ENCODE results near the gene ANKRD34A.

Gene ANKRD34A

DNA sequence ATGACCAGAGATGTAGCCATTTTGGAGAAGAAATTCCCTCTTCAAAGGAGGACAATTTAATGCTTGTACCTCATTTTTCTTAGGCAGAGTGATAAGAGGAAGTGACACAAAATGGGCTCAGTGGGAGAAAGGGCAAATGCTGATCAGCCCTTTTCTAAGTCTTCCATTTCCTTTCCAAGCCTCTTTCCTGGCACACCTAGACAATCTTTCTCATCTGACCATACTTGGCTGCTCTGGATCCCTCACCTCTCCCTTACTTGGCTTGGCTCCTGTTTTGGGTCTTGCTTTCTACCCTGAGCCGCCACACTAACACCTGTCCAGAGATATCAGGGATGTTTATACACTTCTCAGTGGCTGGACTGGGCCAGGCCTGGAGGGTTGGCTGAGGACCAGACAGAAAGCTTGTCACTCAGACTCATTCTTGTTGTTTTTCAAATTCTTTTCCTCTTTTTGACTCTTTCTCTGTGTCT, 18.9 kb upstream of the ANKRD34A start:
- TF ChIP-seq, protein P1, sequence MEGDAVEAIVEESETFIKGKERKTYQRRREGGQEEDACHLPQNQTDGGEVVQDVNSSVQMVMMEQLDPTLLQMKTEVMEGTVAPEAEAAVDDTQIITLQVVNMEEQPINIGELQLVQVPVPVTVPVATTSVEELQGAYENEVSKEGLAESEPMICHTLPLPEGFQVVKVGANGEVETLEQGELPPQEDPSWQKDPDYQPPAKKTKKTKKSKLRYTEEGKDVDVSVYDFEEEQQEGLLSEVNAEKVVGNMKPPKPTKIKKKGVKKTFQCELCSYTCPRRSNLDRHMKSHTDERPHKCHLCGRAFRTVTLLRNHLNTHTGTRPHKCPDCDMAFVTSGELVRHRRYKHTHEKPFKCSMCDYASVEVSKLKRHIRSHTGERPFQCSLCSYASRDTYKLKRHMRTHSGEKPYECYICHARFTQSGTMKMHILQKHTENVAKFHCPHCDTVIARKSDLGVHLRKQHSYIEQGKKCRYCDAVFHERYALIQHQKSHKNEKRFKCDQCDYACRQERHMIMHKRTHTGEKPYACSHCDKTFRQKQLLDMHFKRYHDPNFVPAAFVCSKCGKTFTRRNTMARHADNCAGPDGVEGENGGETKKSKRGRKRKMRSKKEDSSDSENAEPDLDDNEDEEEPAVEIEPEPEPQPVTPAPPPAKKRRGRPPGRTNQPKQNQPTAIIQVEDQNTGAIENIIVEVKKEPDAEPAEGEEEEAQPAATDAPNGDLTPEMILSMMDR (IDR thresholded peaks at IDR 0.05) = no peak
- H3K27ac ChIP-seq = peak overlapping the region; percentile 95 to 99
- H3K4me3 ChIP-seq = no peak overlapping the region
- peak; percentile 65 for DNase-seq (ENCODE audit: low spot score)

DNA sequence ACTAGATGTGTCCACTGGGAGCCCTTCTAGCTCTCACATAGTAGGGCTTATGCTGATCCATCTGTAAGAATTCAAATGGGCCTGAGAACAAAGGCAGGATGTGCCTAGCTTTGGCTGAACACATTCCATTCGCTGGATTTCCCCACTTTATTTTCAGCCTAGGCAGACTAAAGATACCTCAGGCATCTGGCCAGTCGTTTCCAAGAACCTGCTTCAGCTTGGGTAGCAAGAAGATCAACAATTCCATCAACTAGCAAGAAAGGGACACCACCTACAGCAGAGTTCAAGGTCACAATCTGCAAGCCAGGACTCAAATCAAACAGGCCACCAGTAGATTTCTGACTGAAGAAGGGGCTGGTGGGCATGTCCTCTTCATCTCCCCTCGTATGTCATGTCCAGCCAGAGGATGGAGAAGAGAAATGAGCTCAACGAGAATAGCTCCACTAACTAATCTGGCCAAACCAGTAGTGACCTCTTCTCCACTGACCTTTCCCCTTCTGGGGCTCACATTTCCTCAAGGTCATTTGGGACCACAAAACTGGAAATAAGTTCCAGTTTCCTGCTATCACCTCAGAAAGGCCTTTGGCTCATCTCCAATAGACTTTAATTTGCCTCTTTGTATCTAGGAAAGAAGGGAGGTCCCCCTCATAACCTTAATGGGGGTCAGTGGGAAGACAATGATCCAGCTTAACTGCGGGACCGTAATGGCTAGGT, 17.8 kb upstream of the ANKRD34A start:
- TF ChIP-seq, protein P1 (IDR thresholded peaks at IDR 0.05) = no peak
- H3K27ac ChIP-seq = peak overlapping the region; percentile 95 to 99
- no peak overlapping the region for H3K4me3 ChIP-seq
- DNase-seq (ENCODE audit: low spot score) = peak; percentile 74

DNA sequence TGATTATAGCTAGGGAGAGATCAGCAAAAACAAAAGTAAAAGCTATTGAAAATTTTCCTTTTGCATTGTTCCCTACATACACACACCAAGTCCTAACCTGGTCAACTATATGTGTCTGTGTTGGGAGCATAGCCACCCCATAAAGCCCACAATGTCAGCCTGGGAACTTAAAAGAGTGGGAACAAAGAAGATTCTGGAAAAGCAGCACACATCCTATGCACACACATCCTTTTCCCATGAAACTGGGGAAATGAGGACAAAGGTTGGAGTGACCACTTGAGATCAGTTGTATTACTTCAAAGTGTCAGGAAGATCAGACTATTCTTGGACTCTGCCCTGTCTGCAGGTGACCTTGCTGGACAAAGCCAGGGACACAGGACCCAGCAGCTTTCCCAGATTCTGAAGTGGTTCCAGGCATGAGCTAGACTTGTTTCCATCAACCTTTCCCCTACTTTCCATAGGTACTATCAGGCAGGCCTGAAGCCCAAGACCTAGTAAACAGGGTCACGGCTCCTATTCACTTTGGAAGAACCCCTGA, 16.2 kb upstream of the ANKRD34A start:
- TF ChIP-seq, protein P1 (IDR thresholded peaks at IDR 0.05) = no peak
- Histone ChIP-seq H3K27ac (peak overlapping the region; percentile 95 to 99), H3K4me3 (peak overlapping the region; percentile 58)
- peak; percentile 65 for DNase-seq (ENCODE audit: low spot score)

DNA sequence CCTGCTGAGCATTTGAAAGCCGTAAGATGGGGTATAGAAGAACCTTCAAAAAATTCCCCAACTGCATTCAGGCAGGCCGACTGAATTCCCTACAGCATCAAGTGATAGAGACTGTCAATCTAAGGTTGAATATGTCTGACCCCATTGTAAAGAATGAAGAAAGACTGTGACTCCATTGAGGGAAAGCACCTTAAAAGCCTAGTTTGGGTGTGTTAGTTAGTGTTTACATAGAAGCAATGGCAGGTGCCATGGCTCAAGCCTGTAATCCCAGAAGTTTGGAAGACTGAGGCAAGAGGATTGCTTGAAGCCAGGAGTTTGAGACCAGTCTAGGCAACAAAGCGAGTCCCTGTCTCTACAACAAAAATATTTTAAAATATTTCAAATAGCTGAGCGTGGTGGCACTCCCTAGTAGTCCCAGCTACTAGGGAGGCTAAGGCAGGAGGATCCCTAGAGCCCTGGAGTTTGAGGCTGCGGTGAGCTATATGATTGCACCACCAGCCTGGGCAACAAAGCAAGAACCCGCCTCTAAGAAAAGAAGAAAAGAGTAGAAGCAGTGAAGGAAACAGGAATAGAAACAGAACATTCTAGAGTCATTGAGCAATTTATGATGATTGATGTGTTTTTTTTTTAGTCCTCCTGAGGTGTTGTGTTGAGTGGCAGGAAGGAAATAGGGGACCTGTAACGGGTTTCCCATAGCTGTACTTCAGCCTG, 15.5 kb upstream of the ANKRD34A start:
- DNase-seq (ENCODE audit: low spot score) = peak; percentile 73
- TF ChIP-seq, protein P1 (IDR thresholded peaks at IDR 0.05) = no peak
- peak overlapping the region; percentile 95 to 99 for H3K27ac ChIP-seq
- peak overlapping the region; percentile 58 for H3K4me3 ChIP-seq

DNA sequence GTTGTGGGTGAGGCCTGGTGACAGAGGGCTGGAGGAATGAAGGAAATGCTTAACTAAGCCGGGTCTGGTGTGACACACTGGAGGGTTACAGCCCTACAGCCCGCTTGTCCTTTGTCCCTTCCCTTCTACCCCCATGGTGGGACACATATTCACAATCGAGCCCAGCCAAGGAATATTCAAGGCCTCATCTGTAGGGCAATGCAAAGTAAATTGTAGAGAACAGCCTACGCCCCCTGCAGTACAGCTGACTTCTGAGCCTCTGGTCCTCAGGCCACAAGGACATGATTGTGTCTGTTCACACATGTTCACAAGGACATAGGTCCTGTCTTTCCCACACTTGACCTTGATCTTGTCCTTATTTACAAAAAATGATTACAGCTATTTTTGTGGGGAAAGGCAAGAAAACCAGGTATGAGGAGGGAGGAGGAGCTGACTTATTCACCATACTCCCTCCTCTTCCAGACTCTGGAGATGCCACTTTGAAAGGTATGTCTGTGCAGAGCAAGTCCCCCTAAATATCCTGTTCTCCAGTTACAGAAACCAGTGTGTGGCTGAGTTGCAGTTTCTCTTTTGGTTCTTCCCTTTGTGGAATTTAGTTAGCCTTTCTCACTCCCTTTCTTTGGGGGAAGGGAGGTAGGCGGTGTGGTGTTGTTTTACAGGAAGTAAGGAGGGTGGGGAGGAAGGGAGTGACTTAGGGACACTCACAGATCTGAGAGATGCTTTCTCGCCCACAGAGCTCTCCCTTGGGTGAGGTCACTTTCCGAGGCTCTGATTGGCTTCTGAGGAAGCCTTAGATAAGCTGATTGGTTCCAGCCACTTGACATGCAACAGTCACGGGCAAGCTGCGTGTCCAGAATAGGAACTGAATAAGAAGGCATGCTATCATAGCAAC, 14.7 kb upstream of the ANKRD34A start:
- peak; percentile 96 for DNase-seq (ENCODE audit: low spot score)
- Histone ChIP-seq H3K4me3 (peak overlapping the region; percentile 69), H3K27ac (peak overlapping the region; percentile 95 to 99)
- TF ChIP-seq, protein P1 (IDR thresholded peaks at IDR 0.05) = no peak

DNA sequence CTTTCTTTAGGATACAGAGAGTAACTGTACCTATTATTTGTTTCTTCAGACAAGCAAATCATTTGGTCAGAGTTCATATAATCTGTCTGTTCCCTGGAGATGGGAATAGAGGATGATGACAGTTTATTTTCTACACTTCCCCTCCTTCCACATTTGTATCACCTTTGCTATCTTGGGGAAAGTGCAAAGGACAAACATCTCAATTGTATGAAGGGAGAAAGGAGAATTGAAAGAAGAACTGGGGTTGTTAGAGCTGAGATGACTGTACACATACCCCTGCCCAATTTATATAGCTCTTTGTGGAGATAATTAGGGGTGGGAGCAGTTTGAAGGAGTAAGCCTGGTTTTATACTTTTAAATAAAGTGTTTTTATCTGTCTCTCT, 14.1 kb upstream of the ANKRD34A start:
- peak overlapping the region; percentile 95 to 99 for H3K27ac ChIP-seq
- TF ChIP-seq, protein P1 (IDR thresholded peaks at IDR 0.05) = no peak
- H3K4me3 ChIP-seq = peak overlapping the region; percentile 69
- no peak for DNase-seq (ENCODE audit: low spot score)

Measured in coronary artery (tissue), 2 donors.